DLD1 (cell line): Measurements from ENCODE around the gene FAM185A.
"Not testable (repeated sequence)": the region's sequence is repeated elsewhere in the genome, so short reads cannot be mapped to it uniquely, and the experiment has no call there.

ENCODE experiments used
- in situ Hi-C: cut with HindIII; loops from 2 replicates; pipeline ENCODE4 v1.10.0; 2017; ENCODE audit warnings: low sequenced_read_pairs

FAM185A gene

DNA sequence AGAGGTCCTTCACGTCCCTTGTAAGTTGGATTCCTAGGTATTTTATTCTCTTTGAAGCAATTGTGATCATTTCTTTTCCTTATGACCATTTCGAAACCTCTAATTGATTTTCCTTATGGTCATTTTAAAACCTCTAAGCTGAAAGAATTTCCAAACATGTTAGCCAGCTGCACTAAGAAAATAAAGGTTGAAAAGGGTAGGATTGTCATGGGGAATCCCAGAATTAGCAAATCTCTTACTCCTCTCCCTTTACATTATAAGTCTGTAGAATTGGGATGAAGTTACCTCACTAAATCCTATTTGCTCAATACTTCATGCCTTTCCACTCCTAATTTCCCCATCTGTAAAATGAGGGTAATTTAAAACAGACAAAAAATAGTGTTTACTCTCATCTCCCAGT is 79.5 kb downstream of the FAM185A start:
- in situ Hi-C loops, result no loop called here

DNA sequence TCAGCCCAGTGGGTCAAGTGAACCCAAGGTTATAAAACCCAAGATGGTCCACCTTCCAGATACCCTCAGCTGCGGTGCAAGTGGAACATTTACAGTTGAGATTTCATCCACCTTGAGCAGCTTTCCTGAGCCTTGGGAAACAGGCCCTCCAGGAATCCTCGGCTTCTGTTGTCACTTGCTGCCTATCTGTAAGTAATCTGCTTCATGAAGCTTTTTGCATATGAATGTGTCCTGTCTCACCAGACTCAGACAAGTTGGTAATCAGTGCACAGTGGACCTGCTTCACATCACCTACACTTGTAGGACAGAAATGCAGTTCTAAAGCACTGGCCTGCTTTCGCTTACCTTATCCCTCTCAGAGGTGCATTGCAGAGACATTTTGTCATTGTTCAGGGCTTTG is 80.3 kb downstream of the FAM185A start:
- in situ Hi-C loops, result no loop called here

DNA sequence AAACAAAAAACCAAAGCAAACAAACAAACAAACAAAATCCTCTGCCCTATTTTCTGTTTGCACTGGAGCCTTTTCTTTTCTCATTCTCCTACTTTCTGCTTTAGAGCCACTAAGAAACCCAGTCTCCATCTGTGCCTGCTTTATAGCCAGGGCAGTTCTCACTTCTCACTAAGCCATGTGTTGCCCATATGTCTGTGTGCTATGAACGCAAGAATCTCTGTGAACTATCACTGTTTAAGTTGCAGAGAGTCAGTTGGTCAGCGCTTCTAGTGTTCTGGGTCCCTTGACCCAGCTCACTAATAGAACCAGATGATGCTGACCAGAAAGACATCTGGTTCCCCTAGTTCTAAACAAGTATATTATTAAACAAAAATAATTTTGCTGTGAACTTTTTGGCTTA is 81.4 kb downstream of the FAM185A start:
- in situ Hi-C loops, result no loop called here

DNA sequence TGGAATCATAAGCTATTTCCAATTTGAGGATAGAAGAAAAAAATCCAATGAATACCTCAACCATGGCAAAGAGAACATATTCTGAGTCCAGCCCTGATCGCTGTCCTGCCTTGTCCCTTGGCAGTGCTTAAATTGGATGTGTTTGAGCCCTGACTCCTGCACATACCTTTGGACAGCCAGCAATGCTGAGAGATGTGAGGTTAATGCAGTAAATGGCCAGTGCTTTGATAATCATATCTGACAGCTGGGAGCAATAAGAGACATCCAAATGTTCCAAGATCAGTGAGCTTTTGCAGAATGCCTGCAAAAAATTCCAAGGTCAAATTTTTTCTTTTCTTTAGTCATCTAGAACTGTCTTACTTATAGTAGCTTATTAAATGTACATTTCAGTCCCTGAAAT is 83.9 kb downstream of the FAM185A start:
- in situ Hi-C loops, result no loop called here

DNA sequence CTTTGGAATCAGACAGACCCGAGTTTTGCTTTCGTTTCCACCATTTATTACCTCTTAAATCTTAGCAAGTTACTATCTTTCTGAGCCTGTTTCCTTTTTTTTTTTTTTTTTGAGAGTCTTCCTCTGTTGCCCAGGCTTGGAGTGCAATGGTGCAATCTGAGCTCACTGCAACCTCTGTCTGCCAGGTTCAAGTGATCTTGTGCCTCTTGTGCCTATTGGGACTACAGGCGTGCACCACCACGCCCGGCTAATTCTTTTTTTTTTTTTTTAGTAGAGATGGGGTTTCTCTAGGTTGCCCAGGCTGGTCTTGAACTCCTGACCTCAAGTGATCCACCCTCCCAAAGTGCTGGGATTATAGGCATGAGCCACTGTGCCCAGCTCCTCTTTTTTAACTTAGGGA is 84.5 kb downstream of the FAM185A start:
- in situ Hi-C loops, result no loop called here

DNA sequence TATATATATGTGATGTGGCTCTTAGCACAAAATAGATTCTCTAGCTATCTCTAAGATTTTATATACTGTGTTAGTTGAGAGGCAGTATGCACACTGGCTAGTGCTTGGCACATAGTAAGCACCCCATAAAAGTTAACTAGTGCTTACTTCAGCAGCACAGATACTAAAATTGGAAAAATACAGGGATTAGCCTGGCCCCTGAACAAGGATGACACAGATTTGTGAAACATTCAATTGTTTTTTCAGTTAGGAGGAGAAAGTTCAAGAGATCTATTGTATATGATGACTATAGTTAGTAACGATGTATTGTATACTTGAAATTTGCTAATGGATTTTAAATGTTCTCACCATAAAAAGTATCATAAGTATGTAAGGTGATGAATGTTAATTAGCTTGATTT is 85.7 kb downstream of the FAM185A start:
- in situ Hi-C loops, result no loop called here

DNA sequence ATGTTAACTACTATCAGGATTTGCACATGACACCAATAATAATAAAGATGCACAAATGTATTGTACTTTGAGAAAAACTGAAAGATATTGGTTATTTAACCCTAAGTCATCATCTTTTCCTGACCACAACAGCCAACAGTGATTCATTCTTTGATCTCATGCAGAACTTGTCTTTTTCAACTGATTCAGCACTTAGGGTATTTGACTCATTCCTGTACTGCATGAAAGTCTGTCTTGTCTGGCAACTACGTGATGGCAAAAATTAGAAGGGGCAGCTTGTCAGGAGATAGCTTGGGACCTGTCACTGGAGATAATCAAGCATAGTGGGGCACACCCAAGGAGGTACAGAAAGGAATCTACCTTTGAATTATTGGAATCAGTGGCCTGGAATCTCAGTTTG is 86.2 kb downstream of the FAM185A start:
- in situ Hi-C loops, result no loop called here

DNA sequence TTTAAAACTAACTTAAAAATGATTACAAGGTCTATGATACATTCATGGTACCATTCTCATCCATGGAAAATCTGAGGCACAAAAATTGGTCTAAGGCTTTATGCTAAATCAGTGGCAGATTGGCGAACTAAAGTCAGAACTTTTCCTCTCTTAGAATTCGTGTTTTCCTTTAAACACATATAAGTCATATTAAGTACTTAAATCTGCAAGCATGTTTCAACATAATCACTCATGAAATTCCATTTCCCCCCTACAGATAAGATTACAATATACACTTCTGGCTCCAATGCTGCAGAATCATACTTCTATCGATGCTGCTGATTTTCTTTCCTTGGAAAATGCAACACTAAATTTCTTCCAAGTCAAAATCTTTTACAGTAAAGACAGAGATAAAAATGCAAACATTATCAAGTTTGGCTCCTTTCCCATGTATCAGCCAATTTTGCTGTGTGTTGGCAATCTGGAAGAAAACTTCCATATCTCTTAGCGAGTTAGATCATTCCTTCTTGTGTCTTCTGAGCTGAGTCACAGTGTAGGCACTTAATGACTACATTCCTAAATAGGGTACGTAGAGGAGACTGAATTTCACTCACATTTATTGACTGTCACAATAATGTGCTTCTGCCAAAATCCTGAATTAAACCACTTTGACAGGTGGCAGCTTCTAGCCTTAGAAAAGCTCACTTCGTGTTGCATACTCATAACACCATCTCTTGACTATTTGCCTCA is 87.6 kb downstream of the FAM185A start:
- in situ Hi-C loops, result no loop called here

DNA sequence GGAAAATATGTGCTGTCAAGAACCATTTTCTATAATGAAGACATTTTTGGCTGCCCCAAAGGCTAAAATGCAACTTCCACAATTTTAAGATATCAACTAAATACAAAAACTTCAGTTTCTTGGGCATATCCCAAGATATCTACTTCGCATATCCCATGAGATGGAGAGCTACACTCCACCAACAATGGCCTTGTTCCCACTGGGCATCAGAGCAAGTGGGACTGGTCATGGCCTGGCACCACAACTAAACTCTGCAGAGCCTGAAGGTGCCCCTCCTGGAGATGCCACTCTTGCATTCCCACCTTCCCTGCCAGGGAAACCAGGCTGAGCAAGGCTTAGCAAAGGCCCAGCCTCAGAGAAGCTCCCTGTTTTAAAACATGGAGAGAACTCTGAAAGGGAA is 88.2 kb downstream of the FAM185A start:
- in situ Hi-C loops, result no loop called here

DNA sequence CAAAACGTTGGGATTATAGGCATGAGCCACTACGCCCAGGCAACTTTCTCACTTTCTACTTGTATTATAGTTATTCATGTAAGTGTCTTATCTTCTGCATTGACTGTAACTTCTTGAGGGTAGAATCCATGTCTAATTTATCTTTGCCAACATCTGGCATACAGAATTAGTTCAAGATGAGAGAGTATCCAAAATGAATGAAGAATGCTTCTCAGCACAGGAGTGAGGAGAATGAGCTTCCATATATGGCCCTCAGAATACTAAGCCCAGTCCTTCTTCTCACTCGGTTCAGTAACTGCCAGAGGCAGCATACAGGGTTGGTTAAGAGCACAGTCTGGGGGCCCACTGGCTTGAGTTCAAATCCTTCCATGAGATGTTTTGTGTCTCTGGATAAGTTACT is 89.0 kb downstream of the FAM185A start:
- in situ Hi-C loops, result no loop called here

DNA sequence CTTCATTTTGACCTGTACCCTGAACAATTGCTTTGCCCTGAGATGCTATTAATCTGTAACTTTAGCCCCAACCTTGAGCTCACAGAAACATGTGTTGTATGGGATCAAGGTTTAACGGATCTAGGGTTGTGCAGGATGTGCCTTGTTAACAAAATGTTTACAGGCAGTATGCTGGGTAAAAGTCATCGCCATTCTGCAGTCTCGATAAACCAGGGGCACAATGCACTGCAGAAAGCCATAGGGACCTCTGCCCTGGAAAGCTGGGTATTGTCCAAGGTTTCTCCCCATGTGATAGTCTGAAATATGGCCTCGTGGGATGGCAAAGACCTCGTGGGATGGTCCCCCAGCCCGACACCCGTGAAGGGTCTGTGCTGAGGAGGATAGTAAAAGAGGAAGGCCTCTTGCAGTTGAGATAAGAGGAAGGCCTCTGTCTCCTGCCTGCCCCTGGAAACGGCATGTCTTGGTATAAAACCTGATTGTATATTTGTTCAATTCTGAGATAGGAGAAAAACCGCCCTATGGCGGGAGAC is 89.8 kb downstream of the FAM185A start:
- in situ Hi-C loops, result not testable (repeated sequence)

DNA sequence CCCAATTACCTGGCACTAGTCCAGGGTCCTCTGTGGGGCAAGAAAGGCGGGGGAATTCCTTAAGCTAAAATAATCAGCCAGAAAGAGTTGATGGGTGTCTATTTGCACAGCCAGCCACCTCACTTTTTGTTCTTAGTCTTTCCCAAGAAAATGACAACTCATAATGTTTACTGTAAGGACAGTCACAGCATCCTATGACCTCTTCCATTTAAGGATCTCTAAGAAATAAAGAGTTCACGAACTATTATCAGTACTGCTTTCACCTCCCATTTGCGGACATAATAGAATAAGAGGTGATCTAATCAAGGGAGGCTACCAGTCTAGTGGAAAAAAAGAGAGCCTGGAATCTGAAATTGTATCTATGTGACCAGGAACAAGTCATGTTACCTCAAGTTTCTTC is 91.6 kb downstream of the FAM185A start:
- in situ Hi-C loops, result no loop called here

DNA sequence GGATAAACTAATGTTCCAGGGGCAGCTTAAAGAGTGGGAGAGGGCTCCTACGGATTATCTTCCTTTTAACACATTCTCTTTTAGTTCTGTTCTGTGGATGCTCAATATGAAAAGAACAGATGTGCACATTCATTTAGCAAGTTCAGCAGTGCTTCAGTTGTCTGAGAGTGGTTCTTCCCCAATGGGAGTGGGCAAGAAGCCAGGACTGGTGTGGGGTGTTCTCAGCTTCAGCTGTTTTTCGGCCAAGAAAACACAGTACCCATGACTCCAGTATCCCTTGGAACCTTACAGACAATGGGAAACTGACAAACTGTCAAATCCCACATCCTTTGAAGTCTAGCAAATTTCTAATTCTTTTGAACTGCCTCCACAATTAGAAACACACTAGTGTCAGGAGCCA is 92.5 kb downstream of the FAM185A start:
- in situ Hi-C loops, result no loop called here

DNA sequence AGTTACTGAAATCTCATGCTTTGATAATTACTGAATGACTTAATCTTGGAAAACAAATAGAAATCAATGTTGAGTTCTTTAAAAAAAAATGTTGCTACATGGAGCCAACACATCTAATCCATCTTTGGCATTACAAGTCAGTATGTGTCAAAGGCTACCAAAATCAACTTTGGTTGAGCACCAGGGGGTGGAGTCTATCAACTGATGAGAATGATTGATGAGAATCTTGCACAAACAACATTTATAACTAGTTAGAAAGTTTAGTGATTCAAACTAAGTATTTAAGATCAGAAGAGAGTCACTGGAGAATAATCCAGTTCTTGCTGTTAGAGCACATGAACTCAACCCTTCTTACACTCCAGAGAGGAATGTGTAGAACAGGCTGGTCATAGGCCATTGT is 93.5 kb downstream of the FAM185A start:
- in situ Hi-C loops, result no loop called here

DNA sequence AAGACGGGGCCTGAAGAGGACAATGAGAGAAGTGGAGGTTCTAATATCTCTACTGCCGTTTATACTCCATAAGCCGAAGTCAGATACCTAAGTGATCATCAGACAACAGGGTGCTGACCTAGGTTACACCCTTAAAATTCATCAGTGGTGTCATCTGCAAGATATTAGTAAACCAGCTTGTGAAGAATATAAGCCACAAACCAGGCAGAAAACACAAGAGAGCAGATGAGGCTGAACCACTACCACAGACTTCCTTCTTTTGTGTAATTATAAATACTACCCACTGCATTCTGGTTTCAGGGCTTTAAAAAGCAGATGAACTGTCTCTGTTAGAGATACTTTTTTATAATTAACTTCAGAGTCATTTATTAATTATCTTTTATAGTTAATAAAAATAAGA is 95.1 kb downstream of the FAM185A start:
- in situ Hi-C loops, result no loop called here

DNA sequence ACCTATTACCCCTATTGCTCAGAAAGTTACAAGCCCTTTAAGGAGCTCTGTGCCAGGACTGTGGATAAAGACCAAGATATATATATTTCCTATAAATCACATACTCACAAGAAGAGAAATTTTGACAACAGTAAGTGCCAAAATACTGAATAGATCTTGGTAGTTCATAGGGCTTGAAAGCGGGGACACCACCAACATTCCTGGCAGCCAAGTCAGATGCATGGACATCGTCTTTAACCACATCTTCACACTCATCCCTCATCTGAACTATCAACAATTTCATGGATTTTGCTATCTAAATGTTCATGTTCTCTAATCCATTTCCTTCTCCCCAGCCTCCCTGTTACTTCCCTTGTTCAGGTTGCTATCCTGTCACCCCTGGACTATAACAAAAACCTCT is 96.5 kb downstream of the FAM185A start:
- in situ Hi-C loops, result no loop called here

DNA sequence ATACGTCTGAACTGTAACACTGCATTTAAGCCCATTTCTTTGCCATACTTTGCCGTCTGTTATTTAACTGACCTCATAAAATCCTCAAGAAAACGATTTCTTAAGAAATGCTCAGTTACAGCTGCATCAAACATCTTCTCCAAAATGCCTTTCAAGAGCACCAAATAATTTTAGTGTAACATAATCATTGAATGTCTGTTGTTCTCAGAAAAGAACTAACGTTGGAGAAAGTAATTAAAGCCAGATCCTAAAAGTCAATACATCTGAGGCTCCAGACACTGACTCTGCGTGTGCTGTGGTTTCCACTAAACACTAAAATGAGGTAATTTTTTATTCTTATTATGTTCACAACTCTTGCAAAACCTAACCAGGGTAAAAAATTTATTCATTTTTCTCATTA is 100.3 kb downstream of the FAM185A start:
- in situ Hi-C loops, result no loop called here

DNA sequence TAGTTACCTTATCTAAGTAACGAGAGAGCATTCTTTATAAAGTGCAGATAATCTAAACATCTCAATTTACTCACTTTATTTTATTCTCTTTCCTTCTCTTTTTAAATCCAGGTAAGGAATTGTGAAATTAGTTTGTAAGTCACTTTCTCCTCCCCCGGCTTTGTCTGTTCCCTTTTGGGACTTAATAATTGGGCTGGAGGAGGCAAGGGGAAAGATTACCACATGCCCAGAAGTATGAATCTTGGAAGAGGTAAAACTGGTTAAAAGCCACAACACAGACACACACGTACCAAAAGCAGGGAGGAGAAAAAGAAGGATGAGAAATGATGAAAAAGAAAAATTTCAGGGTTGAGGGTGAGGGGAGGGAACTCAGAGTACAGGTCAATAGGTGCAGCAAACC is 100.7 kb downstream of the FAM185A start:
- in situ Hi-C loops, result no loop called here

DNA sequence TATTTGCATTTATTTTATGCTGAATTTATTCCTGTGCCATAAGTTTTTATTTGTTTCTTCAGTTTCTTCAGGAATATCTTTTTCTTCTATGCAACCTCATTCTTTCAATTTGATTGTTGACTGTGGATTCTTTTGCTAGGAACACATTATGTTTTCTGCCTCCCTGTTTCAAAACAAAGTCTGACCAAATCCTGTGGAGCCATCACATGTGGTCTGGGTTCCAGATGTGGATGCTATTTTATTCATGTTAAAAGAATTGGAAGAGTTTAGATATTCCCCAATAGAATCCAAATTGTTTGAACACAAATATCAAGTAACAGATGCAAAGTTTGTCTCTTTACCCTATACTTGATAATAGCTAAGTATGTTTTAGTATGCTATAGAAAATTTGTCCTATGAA is 107.2 kb downstream of the FAM185A start:
- in situ Hi-C loops, result no loop called here
